Gastroesophageal sphincter (tissue), 4 donors: ENCODE measurements around the gene PAX5. TPM values are rescaled to one million over a fixed set of nuclear protein-coding genes. Genes with fewer than 3 reads are reported as not detected.

Experiments
- ATAC-seq: fragments of 150-250 bp; one replicate; pipeline ENCODE4 v1.9.1; 2016; ENCODE audit warnings: mild to moderate bottlenecking, moderate library complexity
- H3K27ac ChIP-seq, 4 donors: fragments of 200-600 bp; sonication (generic) in 3 of 4; 1 replicate in 3 of 4; 2 replicates in 1 of 4; pipeline ENCODE4 v1.5.1; 2016 to 2019
- H3K27me3 ChIP-seq: fragments of 200-600 bp; sonication (generic); one replicate; pipeline ENCODE4 v1.5.1; 2019
- H3K36me3 ChIP-seq, 2 donors: fragments of 200-600 bp; sonication (generic); one replicate each; pipeline ENCODE4 v1.5.1; 2019; ENCODE audit warnings: control low read depth in 1 of 2
- H3K4me1 ChIP-seq, 3 donors: fragments of 200-600 bp; sonication (generic); 1 replicate in 2 of 3; 2 replicates in 1 of 3; pipeline ENCODE4 v1.5.1; 2016 to 2019; ENCODE audit warnings: control low read depth in 2 of 3
- H3K4me3 ChIP-seq, 2 donors: fragments of 200-600 bp; sonication (generic); one replicate each; pipeline ENCODE4 v1.5.1; 2019; ENCODE audit warnings: mild to moderate bottlenecking in 1 of 2, moderate library complexity in 1 of 2
- H3K9me3 ChIP-seq, 3 donors: fragments of 200-600 bp; sonication (generic); one replicate each; pipeline ENCODE4 v1.5.1; 2017 to 2019; ENCODE audit warnings: control low read depth in 2 of 3
- CTCF ChIP-seq, 4 experiments: fragments of 200-600 bp in 2 of 4; fragments of 450-650 bp in 2 of 4; sonication (generic) in 1 of 4; IDR thresholded peaks; one replicate each; pipeline ENCODE4 v1.5.1; 2017 to 2019; ENCODE audit warnings: antibody characterized with exemption in 4 of 4, mild to moderate bottlenecking in 2 of 4, moderate library complexity in 2 of 4
- EP300 ChIP-seq: sonication (generic); formaldehyde crosslinking; IDR thresholded peaks from one replicate; pipeline ENCODE4 v1.6.1; 2017; ENCODE audit warnings: antibody characterized with exemption, mild to moderate bottlenecking
- POLR2A ChIP-seq, 2 donors: fragments of 450-650 bp; IDR thresholded peaks; one replicate each; pipeline ENCODE4 v1.6.1; 2017; ENCODE audit warnings: antibody characterized with exemption in 2 of 2, mild to moderate bottlenecking in 2 of 2, moderate library complexity in 1 of 2
- POLR2AphosphoS5 ChIP-seq: sonication (generic); formaldehyde crosslinking; IDR thresholded peaks from one replicate; pipeline ENCODE4 v1.6.1; 2017; ENCODE audit warnings: antibody characterized with exemption
- WGBS, 2 donors: methylation state at CpG; one replicate each; pipeline ENCODE4 v1.1.5; 2018; ENCODE audit warnings: low coverage in 1 of 2; 5-methylcytosine and 5-hydroxymethylcytosine counted together
- total RNA-seq, 4 donors: library from RNA; depleted of rRNA; stranded (reverse); fragments of >200 nt; gene quantifications; one replicate each; pipeline ENCODE4 v1.1.0, GENCODE V29; 2016

Gene PAX5
- total RNA-seq, 4 donors from 2014 or later: under 0.01 TPM; not detected in 3

- H3K9me3 ChIP-seq: no peaks in the 10 kb centered on the region
- H3K4me3 ChIP-seq: no peak overlapping the region
- H3K4me1 ChIP-seq: no peaks in the 10 kb centered on the region
- H3K36me3 ChIP-seq: no peaks in the 10 kb centered on the region
- no peak overlapping the region for H3K27ac ChIP-seq
- H3K27me3 ChIP-seq: no peaks in the 10 kb centered on the region
- no peak for ATAC-seq
- WGBS, 2 donors: no CpG with 5 or more reads among the region's 9 CpGs
- no peak for TF ChIP-seq POLR2AphosphoS5
- no peak for TF ChIP-seq CTCF (IDR thresholded peaks at IDR 0.05)
- no peak for TF ChIP-seq POLR2A (IDR thresholded peaks at IDR 0.05)
- no peak for TF ChIP-seq EP300
Observed at GRCh38 chr9:36834736-36835135, 199.3 kb downstream of the PAX5 start.

- Histone ChIP-seq H3K27me3 (no peaks in the 10 kb centered on the region), H3K4me1 (no peaks in the 10 kb centered on the region), H3K27ac (no peak overlapping the region), H3K9me3 (no peaks in the 10 kb centered on the region), H3K36me3 (no peaks in the 10 kb centered on the region), H3K4me3 (no peak overlapping the region)
- TF ChIP-seq POLR2AphosphoS5 (no peak), CTCF (IDR thresholded peaks at IDR 0.05) (no peak), POLR2A (IDR thresholded peaks at IDR 0.05) (no peak), EP300 (no peak)
- no CpG with 5 or more reads among the region's 6 CpGs for WGBS, 2 donors
- ATAC-seq: no peak
Observed at GRCh38 chr9:36833954-36834353, 200.1 kb downstream of the PAX5 start.

GRCh38 chr9:36832164-36832795 lies 201.8 kb downstream of the PAX5 start:
- H3K4me1 ChIP-seq: no peaks in the 10 kb centered on the region
- H3K27me3 ChIP-seq: no peaks in the 10 kb centered on the region
- TF ChIP-seq POLR2A (IDR thresholded peaks at IDR 0.05) (no peak), CTCF (IDR thresholded peaks at IDR 0.05) (no peak), POLR2AphosphoS5 (no peak), EP300 (no peak)
- 58% methylated on average over 5 of the region's 16 CpGs; no CpG with 5 or more reads in 1 of the 2 donors for WGBS, 2 donors
- ATAC-seq: peak; percentile 29
- H3K36me3 ChIP-seq: no peaks in the 10 kb centered on the region
- H3K4me3 ChIP-seq: no peak overlapping the region
- H3K27ac ChIP-seq: no peak overlapping the region
- no peaks in the 10 kb centered on the region for H3K9me3 ChIP-seq

GRCh38 chr9:36831381-36832161 lies 202.5 kb downstream of the PAX5 start:
- H3K36me3 ChIP-seq: no peaks in the 10 kb centered on the region
- H3K4me3 ChIP-seq: no peak overlapping the region
- no peaks in the 10 kb centered on the region for H3K4me1 ChIP-seq
- TF ChIP-seq POLR2AphosphoS5 (no peak), POLR2A (IDR thresholded peaks at IDR 0.05) (no peak), CTCF (IDR thresholded peaks at IDR 0.05) (no peak), EP300 (no peak)
- ATAC-seq: no peak
- H3K27me3 ChIP-seq: peaks cover 6% of the 10 kb centered on the region
- 45 to 63% methylated on average over 1 to 2 of the region's 7 CpGs for WGBS, 2 donors
- H3K9me3 ChIP-seq: no peaks in the 10 kb centered on the region
- H3K27ac ChIP-seq: no peak overlapping the region

GRCh38 chr9:36828611-36829013 lies 205.5 kb downstream of the PAX5 start:
- no peaks in the 10 kb centered on the region for H3K36me3 ChIP-seq
- H3K27ac ChIP-seq: no peak overlapping the region
- peaks cover 13% of the 10 kb centered on the region for H3K27me3 ChIP-seq
- H3K4me3 ChIP-seq: no peak overlapping the region
- TF ChIP-seq POLR2A (IDR thresholded peaks at IDR 0.05): no peak
- TF ChIP-seq POLR2AphosphoS5: no peak
- no peak for TF ChIP-seq CTCF (IDR thresholded peaks at IDR 0.05)
- no peak for TF ChIP-seq EP300
- H3K9me3 ChIP-seq: no peaks in the 10 kb centered on the region
- no peak for ATAC-seq
- no peaks in the 10 kb centered on the region for H3K4me1 ChIP-seq
- WGBS, 2 donors: 88 to 92% methylated on average over 5 to 7 of the region's 7 CpGs
